SK-MEL-5 (cell line): ENCODE measurements around the gene PRKCA. TPM values are rescaled to one million over a fixed set of nuclear protein-coding genes. Genes with fewer than 3 reads are reported as not detected.
A peak's percentile ranks its signal among the peaks of the same experiment; 100 is the strongest.

Experiments
- DNase-seq: peaks from one replicate; pipeline ENCODE4 v3.0.0-alpha.2; 2016; ENCODE audit warnings: low read depth, low spot score
- in situ Hi-C: cut with HindIII; loops from 2 replicates; pipeline ENCODE4 v1.10.0; 2016; ENCODE audit warnings: low sequenced_read_pairs, high pct_unique_total_duplicates, low pct_unique_long_range_greater_than_20kb
- total RNA-seq: library from RNA; depleted of rRNA; stranded (reverse); fragments of >200 nt; shearing (Covaris generic); gene quantifications from 2 replicates; pipeline ENCODE4 v1.2.3, GENCODE V29; 2014

The PRKCA gene
- total RNA-seq, 1 experiment from 2014 or later, result 7.3 TPM

GRCh38 chr17:66413559-66414520 lies 111.4 kb downstream of the PRKCA start:
- DNase-seq, result no peak
- in situ Hi-C loops, result no loop called here

DNA sequence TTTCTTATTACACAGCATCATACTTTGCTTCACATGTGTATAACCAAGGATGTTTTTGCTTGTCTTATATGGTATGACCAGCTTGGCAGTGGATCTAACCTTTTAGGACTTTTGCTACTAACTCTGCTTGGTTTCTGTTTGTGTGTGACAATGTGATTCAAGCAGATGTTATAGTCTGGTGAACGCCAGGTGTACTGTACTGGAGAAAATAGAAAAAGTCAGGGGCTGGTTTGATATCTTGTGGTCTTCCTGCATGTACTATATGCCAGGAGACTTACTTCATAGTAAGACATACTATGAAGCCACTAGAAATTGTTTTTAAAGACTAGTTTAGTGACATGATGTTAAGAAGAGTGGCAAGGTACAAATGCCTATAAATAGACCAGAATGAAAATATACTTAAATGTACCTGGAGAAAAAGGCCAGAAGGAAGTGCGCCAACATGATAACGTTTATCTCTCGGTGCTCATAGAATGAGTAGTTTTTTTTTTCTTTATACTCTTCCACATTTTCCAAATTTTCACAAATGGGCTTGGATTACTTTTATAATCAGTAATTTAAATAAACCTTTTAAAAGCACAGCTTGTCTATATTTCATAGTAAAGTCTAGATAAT lies 112.3 kb downstream of the PRKCA start:
- in situ Hi-C loops, result no loop called here
- no peak for DNase-seq

DNA sequence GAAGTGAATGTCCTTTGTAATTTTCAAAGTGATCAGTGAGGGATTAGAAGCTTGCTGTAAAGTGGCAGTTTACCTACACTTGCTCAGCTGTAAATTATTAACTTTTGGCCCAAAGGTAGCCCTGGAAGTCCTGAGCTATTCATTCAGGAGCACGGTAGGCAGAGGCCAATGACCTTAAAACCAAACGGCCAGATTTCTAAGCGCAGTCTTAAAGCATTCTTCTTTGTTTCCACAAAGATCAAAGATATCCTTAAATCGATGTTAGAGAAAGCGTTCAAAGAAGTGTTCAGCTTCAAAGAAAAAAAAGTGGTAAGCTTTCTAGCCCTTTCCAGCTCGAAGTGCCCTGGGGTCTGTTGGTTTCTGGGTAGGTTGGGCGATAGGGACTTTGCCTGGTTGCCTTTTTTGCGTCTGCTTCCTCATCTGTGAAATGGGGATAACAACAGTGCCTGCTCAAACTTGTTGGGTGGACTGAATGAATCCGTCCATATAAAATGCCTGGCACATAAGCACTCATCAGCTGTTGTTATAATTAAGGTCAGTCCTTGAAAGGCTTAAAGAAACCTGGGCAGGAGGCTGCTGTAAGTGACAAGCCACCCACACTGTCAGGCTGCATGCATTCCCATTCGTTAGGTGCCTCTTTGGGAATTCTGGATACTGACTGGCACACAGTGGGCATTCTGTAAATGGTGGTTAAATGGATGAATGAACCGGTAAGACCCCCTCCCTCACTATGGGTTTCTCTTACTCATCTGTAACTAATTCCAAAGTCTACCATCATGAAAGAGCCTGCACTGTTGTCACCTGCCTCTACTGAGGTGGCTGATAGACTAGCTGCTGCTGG lies 113.2 kb downstream of the PRKCA start:
- DNase-seq, result no peak
- in situ Hi-C loops, result no loop called here

- in situ Hi-C loops, result no loop called here
- no peak for DNase-seq
Measured at GRCh38 chr17:66416207-66416940, 114.0 kb downstream of the PRKCA start.

DNA sequence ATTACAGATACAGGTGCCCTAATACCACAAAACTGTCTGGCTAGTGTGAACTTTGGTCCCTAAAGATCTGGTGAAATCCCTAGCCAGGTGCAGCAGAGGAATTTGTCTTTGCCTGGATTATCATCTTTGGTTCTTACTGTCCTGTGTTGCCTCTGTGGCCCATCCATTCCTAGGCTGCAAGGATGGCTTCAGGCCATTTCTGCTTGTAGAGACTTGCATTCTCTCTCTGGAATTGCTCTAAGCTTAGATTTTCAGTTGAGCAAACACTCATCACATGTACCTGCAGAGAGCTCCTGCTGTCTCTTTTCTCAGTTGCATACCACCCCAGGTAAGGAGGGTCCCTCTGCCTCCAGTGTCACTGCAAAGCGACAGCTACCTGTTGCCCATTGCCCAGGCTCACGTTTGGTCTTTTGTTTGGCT lies 114.9 kb downstream of the PRKCA start:
- no peak for DNase-seq
- in situ Hi-C loops, result no loop called here

DNA sequence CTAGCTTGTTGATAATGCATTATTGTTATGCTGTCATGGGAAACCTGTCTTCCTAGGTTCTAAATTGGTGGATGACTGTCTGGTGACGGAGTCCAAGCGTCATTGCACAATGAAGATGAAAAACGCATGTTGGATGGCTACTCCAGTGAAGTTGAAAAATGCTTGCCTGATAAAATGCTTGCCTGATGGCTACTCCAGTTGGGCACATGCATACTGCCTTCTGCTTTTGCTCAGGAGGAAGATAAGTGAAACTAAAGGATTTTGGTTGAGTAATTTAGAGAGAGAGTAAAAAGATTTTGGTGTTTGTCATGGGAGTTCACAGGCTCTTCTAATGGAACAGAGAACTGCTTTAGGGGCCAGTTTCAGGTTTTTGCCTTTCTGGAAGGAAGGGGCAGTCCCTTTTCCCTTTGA lies 118.6 kb downstream of the PRKCA start:
- DNase-seq, result peak; percentile 24
- in situ Hi-C loops, result no loop called here

DNA sequence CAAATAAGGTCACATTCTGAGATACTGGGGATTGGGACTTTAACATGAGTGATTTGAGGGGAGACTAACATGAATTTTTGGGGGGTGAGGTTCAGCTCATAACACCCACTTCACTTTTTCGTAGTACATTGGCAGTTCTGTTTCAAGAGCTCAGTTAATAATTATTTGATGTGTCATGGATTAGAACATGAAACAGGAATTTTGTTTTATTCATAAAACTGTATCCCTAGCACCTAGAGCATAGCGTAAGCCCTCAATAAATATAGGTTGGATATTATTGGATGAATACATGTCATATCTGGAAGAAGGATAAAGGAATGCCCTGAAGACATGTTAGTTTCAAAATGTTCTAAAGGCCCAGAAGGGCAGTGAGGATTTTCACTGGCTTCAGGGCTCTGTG lies 119.8 kb downstream of the PRKCA start:
- in situ Hi-C loops, result no loop called here

DNA sequence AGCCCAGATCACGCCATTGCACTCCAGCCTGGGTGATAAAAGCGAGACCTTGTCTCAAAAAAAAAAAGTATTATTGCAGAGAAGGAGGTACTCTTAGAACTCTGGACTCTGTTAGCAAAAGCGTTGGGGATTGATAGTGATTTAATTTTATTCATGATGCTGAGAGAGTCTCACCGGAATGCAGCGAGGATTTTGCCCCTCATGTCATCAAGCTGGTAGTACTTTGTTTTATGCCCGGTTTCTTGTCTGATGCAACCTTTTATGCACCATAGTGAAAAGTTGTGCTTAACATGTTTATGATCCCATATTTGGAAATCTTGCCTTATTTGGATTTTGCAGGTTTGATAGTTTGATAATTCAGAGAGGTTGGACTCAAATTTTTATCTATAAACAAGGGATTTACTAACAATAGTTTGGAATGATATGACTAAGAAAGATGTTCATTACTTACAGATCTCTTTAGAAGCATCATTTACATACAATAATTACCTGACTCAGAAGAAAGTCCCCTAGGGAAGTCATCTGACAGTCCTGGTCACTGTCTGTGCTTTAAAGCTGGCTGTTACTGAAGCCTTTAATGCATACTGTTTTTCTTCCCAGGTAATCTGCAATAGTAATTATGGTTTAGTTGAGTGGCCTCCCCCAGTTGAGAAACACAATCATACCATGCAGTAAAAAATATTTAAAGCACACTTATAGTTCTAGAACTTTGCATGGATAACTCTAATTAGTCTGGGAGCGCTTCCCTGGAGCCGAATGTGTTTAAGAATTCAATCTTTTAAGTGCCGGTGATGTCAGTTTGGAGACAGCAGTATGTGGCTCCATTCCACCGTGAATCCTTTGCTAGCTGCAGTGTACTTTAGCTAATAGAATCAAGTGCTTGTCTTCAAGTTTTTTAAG lies 120.9 kb downstream of the PRKCA start:
- DNase-seq, result no peak
- in situ Hi-C loops, result no loop called here

More for the DNA sequence above, 119.8 kb downstream of the PRKCA start:
- no peak for DNase-seq

- DNase-seq, result no peak
- in situ Hi-C loops, result no loop called here
Measured at GRCh38 chr17:66425756-66426396, 123.5 kb downstream of the PRKCA start.

DNA sequence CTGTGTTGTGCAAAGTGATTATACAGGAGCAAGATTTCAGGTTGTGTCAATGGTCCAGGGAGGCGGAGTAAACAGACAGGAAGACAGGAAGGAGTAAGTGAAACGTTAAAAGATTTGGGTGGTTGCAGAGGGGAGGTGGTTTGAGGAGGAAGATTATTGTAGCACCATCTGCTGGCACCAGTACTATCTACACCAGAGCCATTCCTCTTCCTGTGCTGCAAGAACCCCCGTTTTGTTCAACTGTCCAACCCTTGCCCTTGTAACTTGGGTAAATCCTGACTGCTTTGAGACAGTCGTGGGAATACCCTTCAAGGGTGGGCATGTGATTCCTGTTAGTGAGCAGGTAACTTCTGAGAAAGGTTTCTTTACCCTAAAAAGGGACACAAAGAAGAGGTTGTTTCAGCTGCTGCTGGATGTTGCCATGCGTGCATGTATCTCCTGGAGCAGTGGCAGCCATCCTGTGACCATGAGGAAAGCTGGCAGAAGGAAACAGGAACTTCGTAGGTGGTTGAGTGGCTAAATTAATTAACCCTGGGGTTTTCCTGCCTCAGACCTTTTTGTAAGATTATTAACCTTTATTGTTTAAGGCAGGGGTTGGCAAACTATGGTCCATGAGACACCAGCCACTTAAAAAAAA lies 124.1 kb downstream of the PRKCA start:
- DNase-seq, result peak; percentile 75
- in situ Hi-C loops, result no loop called here

GRCh38 chr17:66427134-66427533 lies 124.7 kb downstream of the PRKCA start:
- DNase-seq, result no peak
- in situ Hi-C loops, result no loop called here

GRCh38 chr17:66429680-66430079 lies 127.3 kb downstream of the PRKCA start:
- in situ Hi-C loops, result no loop called here

DNA sequence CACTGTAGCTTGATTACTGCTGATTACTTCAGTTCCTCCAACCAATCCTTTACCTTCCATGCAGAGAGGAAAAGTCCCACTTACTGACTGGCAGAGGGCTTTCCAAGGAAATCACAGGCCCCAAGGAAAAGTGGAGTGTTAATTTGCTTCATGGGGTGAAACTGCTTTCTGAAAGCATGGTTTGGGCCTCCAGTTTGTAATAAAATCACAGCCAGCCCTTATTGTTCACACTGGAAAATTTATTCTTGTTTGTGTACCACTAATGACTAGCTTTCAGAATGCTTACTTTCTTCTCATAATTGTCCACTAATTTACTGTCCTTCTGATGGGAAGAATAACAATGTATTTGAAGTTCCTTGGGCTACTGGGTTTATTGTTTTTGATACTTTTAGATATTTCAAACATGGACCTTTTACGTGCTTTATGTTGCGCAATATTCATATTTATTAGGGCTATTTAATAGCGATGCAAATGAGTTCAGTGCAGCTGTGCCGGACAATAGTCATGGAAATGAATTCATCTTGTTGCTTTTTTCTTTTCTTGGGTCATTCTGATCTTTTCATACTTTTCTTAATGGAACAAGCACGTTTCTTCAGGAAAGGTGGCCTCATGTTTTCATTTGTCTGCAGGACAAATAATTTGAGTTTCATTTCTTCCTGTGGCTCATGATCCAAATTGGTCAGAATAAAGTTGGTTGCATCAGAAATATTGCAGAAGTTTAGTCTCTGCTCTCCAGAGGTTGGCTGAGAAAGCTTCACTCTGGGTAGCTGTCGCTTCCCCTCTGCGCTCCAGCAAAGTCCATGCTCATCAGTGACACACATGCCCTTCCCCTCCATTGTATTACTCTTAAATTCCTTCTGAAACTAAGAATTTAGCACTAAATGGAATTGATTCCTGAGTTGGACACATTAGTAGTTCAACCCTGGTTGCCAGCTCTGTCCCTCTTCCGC lies 128.7 kb downstream of the PRKCA start:
- no peak for DNase-seq
- in situ Hi-C loops, result no loop called here

More at GRCh38 chr17:66429680-66430079, 127.3 kb downstream of the PRKCA start:
- no peak for DNase-seq

GRCh38 chr17:66431910-66432309 lies 129.5 kb downstream of the PRKCA start:
- in situ Hi-C loops, result no loop called here
- no peak for DNase-seq
